Measurements from ENCODE around the gene UBAP1L. TPM values are rescaled to one million over a fixed set of nuclear protein-coding genes. Genes with fewer than 3 reads are reported as not detected.

Gene UBAP1L
- total RNA-seq, 1 experiment from 2014 or later: 1.7 TPM

GRCh38 chr15:65058394-65059368 lies 56.3 kb downstream of the UBAP1L start:
- POLR2A ChIA-PET: no interaction called here
- DNase-seq (ENCODE audit: low read depth, low spot score): no peak
- no peaks in the 10 kb centered on the region for H3K36me3 ChIP-seq (ENCODE audit: control insufficient read depth, insufficient read depth, low read length)
- BruUV-seq (replicated peaks): no TSS peak
- H3K27me3 ChIP-seq (ENCODE audit: control insufficient read depth, insufficient read depth, low read length): no peaks in the 10 kb centered on the region
- ATAC-seq: no peak
- no peak overlapping the region for H3K4me3 ChIP-seq (ENCODE audit: low read depth in 2 of 2, low read length in 2 of 2)
- CTCF ChIA-PET: no interaction called here
- 0 out of 2 replicates have a peak, but pooled peaks cover 5% of the 10 kb centered on the region for H3K4me1 ChIP-seq (ENCODE audit: control insufficient read depth, insufficient read depth, low read length)
- no peak overlapping the region for H3K27ac ChIP-seq (ENCODE audit: low read length)
- in situ Hi-C loops (cut with HindIII; ENCODE audit: low pct_unique_long_range_greater_than_20kb, low sequenced_read_pairs) (no loop called here), intact Hi-C loops (cut with micrococcal nuclease; ENCODE audit: unreplicated experiment) (no loop called here)
- H3K9me3 ChIP-seq (ENCODE audit: control insufficient read depth, insufficient read depth, low read depth, low read length): no peaks in the 10 kb centered on the region
- TF ChIP-seq CTCF (IDR thresholded peaks at IDR 0.05) (no peak), REST (IDR thresholded peaks at IDR 0.05; ENCODE audit: insufficient read depth in 1 of 2, low read depth in 2 of 2, low read length in 1 of 2) (no peak), POLR2AphosphoS5 (IDR thresholded peaks at IDR 0.05; ENCODE audit: low read depth, low read length) (no peak), TCF7L2 (IDR thresholded peaks at IDR 0.05; ENCODE audit: low read depth, low read length) (no peak), SIN3A (IDR thresholded peaks at IDR 0.05; ENCODE audit: borderline replicate concordance, insufficient read depth, low read depth, low read length) (no peak)

- Histone ChIP-seq H3K4me3 (ENCODE audit: low read depth in 2 of 2, low read length in 2 of 2) (no peak overlapping the region), H3K36me3 (ENCODE audit: control insufficient read depth, insufficient read depth, low read length) (no peaks in the 10 kb centered on the region), H3K27ac (ENCODE audit: low read length) (no peak overlapping the region), H3K9me3 (ENCODE audit: control insufficient read depth, insufficient read depth, low read depth, low read length) (no peaks in the 10 kb centered on the region), H3K4me1 (ENCODE audit: control insufficient read depth, insufficient read depth, low read length) (0 out of 2 replicates have a peak, but pooled peaks cover 5% of the 10 kb centered on the region), H3K27me3 (ENCODE audit: control insufficient read depth, insufficient read depth, low read length) (no peaks in the 10 kb centered on the region)
- CTCF ChIA-PET: no interaction called here
- POLR2A ChIA-PET: no interaction called here
- in situ Hi-C loops (cut with HindIII; ENCODE audit: low pct_unique_long_range_greater_than_20kb, low sequenced_read_pairs) (no loop called here), intact Hi-C loops (cut with micrococcal nuclease; ENCODE audit: unreplicated experiment) (no loop called here)
- no TSS peak for BruUV-seq (replicated peaks)
- no peak for DNase-seq (ENCODE audit: low read depth, low spot score)
- no peak; the same call in 1 of the 2 replicates for ATAC-seq
- TF ChIP-seq POLR2AphosphoS5 (IDR thresholded peaks at IDR 0.05; ENCODE audit: low read depth, low read length): no peak
- no peak for TF ChIP-seq SIN3A (IDR thresholded peaks at IDR 0.05; ENCODE audit: borderline replicate concordance, insufficient read depth, low read depth, low read length)
- TF ChIP-seq CTCF (IDR thresholded peaks at IDR 0.05): no peak
- TF ChIP-seq REST (IDR thresholded peaks at IDR 0.05; ENCODE audit: insufficient read depth in 1 of 2, low read depth in 2 of 2, low read length in 1 of 2): no peak
- TF ChIP-seq TCF7L2 (IDR thresholded peaks at IDR 0.05; ENCODE audit: low read depth, low read length): no peak
Observed at GRCh38 chr15:65057549-65057940, 57.5 kb downstream of the UBAP1L start.

All from Panc1 (cell line).